Measurements from ENCODE around the gene NME2. TPM values are rescaled to one million over a fixed set of nuclear protein-coding genes. Genes with fewer than 3 reads are reported as not detected.

Gene NME2
- total and polyA plus RNA-seq, 2 of the 8 experiments (the other 6 are each of a cell fraction or from before 2014, with no cell fraction given), result 827 to 929 TPM

DNA sequence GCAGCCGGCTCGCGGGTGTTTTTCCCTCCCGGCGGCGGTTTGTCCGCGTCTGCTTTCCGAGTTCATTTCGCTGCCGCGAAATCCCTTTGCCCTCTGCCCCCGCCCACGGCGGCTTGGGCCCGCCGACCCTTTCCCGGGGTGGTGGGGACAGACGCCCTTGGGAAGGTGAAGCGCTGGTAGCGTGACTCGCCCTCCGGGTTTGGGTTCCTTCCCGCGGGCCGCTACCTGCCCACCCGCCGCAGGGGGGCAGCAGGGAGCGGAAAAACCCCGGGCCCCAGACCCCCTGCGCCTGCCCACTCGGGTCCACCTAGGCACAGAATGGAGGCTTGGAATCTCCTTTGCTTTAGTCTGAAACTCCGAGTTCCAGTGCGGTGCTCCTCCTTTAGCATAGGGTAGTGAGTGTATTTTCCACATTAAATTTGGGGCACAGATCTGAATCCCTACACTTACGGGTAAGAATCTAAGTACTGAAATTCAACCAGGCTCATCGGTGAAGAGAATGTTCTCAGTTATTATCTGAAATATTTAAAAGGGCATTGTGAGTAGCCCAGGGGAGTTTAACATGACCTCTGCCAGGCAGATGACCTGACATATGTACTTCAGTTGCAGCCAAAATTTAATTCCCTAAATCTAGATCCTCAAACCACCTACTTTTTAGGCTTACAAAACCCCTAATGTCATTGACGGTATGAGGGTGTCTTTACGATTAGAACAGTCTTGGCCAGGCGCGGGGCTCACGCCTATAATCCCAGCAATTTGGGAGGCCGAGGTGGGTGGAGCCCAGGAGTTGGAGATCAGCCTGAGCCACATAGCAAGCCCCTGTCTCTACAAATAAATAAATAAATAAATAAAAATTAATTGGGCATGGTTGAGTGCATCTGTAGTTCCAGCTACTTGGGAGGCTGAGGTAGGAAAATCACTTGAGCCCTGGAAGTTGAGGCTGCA is 1.0 kb downstream of the NME2 start (continued):
- peak; percentile 66 for TF ChIP-seq BACH1 (IDR thresholded peaks at IDR 0.05; ENCODE audit: low read length)
- TF ChIP-seq CBX8 (IDR thresholded peaks at IDR 0.05; ENCODE audit: borderline replicate concordance, low read depth, low read length), result no peak
- peak; percentile 25 for TF ChIP-seq KDM4A (IDR thresholded peaks at IDR 0.05; ENCODE audit: low read depth, low read length, severe bottlenecking)
- TF ChIP-seq, protein P1, sequence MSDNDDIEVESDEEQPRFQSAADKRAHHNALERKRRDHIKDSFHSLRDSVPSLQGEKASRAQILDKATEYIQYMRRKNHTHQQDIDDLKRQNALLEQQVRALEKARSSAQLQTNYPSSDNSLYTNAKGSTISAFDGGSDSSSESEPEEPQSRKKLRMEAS (IDR thresholded peaks at IDR 0.05), result no peak
- no peak for TF ChIP-seq EGR1 (IDR thresholded peaks at IDR 0.05; ENCODE audit: borderline replicate concordance, low read depth, low read length)
- TF ChIP-seq CHD2 (IDR thresholded peaks at IDR 0.05; ENCODE audit: low read length), result no peak
- TF ChIP-seq TCF12 (IDR thresholded peaks at IDR 0.05; ENCODE audit: low read depth, low read length), result no peak
- TF ChIP-seq, protein P2, sequence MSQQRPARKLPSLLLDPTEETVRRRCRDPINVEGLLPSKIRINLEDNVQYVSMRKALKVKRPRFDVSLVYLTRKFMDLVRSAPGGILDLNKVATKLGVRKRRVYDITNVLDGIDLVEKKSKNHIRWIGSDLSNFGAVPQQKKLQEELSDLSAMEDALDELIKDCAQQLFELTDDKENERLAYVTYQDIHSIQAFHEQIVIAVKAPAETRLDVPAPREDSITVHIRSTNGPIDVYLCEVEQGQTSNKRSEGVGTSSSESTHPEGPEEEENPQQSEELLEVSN (IDR thresholded peaks at IDR 0.05), result no peak
- TF ChIP-seq, protein P3, sequence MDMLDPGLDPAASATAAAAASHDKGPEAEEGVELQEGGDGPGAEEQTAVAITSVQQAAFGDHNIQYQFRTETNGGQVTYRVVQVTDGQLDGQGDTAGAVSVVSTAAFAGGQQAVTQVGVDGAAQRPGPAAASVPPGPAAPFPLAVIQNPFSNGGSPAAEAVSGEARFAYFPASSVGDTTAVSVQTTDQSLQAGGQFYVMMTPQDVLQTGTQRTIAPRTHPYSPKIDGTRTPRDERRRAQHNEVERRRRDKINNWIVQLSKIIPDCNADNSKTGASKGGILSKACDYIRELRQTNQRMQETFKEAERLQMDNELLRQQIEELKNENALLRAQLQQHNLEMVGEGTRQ (IDR thresholded peaks at IDR 0.05; ENCODE audit: low read length), result no peak
- no peak for TF ChIP-seq ZNF274 (IDR thresholded peaks at IDR 0.05; ENCODE audit: borderline replicate concordance, extremely low read depth, low read length)
- TF ChIP-seq SIN3A (conservative IDR thresholded peaks at IDR 0.05 in 1 of 2, IDR thresholded peaks at IDR 0.05 in 1 of 2; ENCODE audit: low read depth in 1 of 2, low read length in 2 of 2), result 0 out of 4 replicates have a peak, but pooled peaks of 1 of the 2 experiments have one; percentile 34
- no peak for TF ChIP-seq HDAC6 (IDR thresholded peaks at IDR 0.05; ENCODE audit: low read depth, low read length)
- TF ChIP-seq CHD1 (IDR thresholded peaks at IDR 0.05; ENCODE audit: low read depth, low read length), result no peak
- TF ChIP-seq TAF7 (optimal IDR thresholded peaks at IDR 0.05; ENCODE audit: borderline replicate concordance, low read depth, low read length), result no peak
- no peak for TF ChIP-seq BCL11A (IDR thresholded peaks at IDR 0.05; ENCODE audit: low read depth in 2 of 2, low read length in 2 of 2)
- no peak for TF ChIP-seq CBX5 (IDR thresholded peaks at IDR 0.05; ENCODE audit: low read depth, low read length)
- no peak for TF ChIP-seq SP1 (IDR thresholded peaks at IDR 0.05; ENCODE audit: low read depth, low read length)
- TF ChIP-seq POLR2A (IDR thresholded peaks at IDR 0.05; ENCODE audit: control extremely low read depth in 1 of 2, low read depth in 2 of 2, low read length in 2 of 2), result no peak
- no peak for TF ChIP-seq GABPA (IDR thresholded peaks at IDR 0.05; ENCODE audit: borderline replicate concordance, insufficient read depth, low read length)
- TF ChIP-seq SIRT6 (IDR thresholded peaks at IDR 0.05; ENCODE audit: low read length), result no peak
- no peak for TF ChIP-seq EP300 (IDR thresholded peaks at IDR 0.05; ENCODE audit: borderline replicate concordance in 1 of 2, low read depth in 2 of 2, low read length in 2 of 2)
- 0 out of 2 replicates have a peak, but pooled peaks have one; percentile 9 for TF ChIP-seq POLR2AphosphoS5 (IDR thresholded peaks at IDR 0.05; ENCODE audit: low read depth, low read length)

All from H1 (cell line).